AG08396 (cell line): ENCODE data around the gene TOP2B.
A peak's percentile ranks its signal among the peaks of the same experiment; 100 is the strongest.

ENCODE experiments used
- DNase-seq: peaks from one replicate; pipeline ENCODE4 v3.0.0; 2012; ENCODE audit warnings: low spot score, mixed read lengths

Gene TOP2B

GRCh38 chr3:25619382-25619781 lies 45.3 kb downstream of the TOP2B start:
- DNase-seq = no peak

- no peak for DNase-seq
These were observed 46.7 kb downstream of the TOP2B start for GRCh38 chr3:25618028-25618427.

GRCh38 chr3:25611193-25611592 lies 53.5 kb downstream of the TOP2B start:
- DNase-seq = no peak

GRCh38 chr3:25610779-25611178 lies 53.9 kb downstream of the TOP2B start:
- no peak for DNase-seq

- DNase-seq = no peak
These were observed 54.5 kb downstream of the TOP2B start for GRCh38 chr3:25610167-25610566.

- peak; percentile 37 for DNase-seq
These were observed 60.5 kb downstream of the TOP2B start for GRCh38 chr3:25604107-25604805.

GRCh38 chr3:25603703-25604102 lies 61.0 kb downstream of the TOP2B start:
- no peak for DNase-seq

- DNase-seq = no peak
These were observed 67.1 kb downstream of the TOP2B start for GRCh38 chr3:25597535-25598101.

GRCh38 chr3:25594007-25594502 lies 70.7 kb downstream of the TOP2B start:
- DNase-seq = peak; percentile 42

- DNase-seq = no peak
These were observed 71.7 kb downstream of the TOP2B start for GRCh38 chr3:25593001-25593400.

- DNase-seq = peak; percentile 52
These were observed 72.2 kb downstream of the TOP2B start for GRCh38 chr3:25592510-25592968.

- no peak for DNase-seq
These were observed 74.9 kb downstream of the TOP2B start for GRCh38 chr3:25589783-25590258.

GRCh38 chr3:25589104-25589782 lies 75.5 kb downstream of the TOP2B start:
- no peak for DNase-seq

GRCh38 chr3:25588441-25589103 lies 76.1 kb downstream of the TOP2B start:
- DNase-seq = no peak

GRCh38 chr3:25587975-25588374 lies 76.7 kb downstream of the TOP2B start:
- no peak for DNase-seq

- DNase-seq = no peak
These were observed 77.2 kb downstream of the TOP2B start for GRCh38 chr3:25587526-25587925.

- no peak for DNase-seq
These were observed 77.6 kb downstream of the TOP2B start for GRCh38 chr3:25587094-25587493.

- DNase-seq = no peak
These were observed 78.2 kb downstream of the TOP2B start for GRCh38 chr3:25586553-25586952.

GRCh38 chr3:25586167-25586505 lies 78.6 kb downstream of the TOP2B start:
- no peak for DNase-seq

- DNase-seq = no peak
These were observed 79.1 kb downstream of the TOP2B start for GRCh38 chr3:25585361-25586166.

- DNase-seq = no peak
These were observed 80.5 kb downstream of the TOP2B start for GRCh38 chr3:25584011-25584789.
